Activated CD4-positive, alpha-beta T cell treated with anti-CD3 and anti-CD28 coated beads, Interleukin-2, amount 50 U/mL, for 4 hours (primary cell): ENCODE data around the gene H2BK1.
A peak's percentile ranks its signal among the peaks of the same experiment; 100 is the strongest.

Source experiments
- DNase-seq, 2 experiments: peaks; one replicate each; pipeline ENCODE4 v3.0.0-alpha.2; 2020

Gene H2BK1

GRCh38 chr7:151210087-151210854, at the start of gene H2BK1:
Gene H2BK1 (minus strand): TSS chr7:151210488. CDS start chr7:151210318, 170 bp downstream.
- no peak for DNase-seq

DNA sequence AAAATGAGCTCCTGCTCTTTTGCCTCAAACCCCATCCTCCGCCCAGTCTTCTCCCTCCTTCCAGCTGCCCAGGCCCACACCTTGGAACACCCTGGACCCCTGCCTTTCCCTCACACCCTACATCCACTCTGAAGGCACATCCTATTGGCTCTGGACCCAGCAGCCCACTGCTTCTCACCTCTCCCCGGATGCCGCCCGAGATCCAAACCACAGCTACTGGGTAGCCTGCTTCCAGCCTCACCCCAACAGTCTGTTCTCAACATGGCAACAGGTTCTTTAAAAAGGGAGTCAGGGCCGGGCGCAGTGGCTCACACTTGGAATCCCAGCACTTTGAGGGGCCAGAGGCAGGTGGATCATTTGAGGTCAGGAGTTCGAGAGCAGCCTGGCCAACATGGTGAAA, 47.7 kb upstream of the H2BK1 start:
- DNase-seq: no peak

- no peak for DNase-seq
These were observed 46.2 kb upstream of the H2BK1 start for GRCh38 chr7:151256410-151257045.

- DNase-seq: no peak
These were observed 45.1 kb upstream of the H2BK1 start for GRCh38 chr7:151255390-151255789.

DNA sequence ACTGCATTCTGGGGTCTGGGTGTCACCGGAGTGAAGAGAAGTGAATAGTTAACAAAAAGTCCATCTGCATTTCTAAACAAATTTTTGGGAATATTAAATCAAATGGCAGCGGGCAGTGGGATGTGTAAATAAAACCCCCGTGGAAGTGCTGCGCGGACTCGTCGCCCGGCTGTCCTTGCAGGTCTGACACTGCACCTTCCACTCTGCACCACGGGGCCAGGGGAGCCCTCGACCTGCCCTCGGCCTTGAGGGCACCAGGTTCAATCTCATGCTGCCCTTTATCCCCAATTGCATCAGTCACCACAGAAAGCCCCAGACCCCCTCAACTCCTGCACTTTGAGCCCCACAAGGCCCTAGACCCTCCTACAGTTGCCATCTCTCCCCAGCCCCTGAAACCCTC, 44.6 kb upstream of the H2BK1 start:
- no peak for DNase-seq

DNA sequence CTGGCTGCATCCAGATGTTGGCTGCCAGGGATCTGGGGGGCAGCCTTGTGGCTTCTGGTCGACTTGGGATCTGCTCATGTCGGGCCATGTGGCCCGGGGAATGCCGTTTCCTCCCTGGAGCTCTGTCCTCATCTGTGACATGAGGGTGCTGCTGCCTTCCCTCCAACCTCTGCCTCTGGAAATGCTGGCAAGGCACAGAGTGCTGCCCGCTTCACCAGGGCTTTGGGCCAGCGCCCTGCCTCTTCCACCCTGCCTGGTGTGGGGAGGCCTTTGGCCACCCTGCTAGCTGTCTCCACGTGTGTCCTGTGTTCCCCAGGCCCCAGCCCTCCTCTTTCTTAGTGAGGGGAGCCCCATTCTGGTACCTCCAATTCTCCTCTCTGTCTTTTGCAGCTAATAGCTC, 44.0 kb upstream of the H2BK1 start:
- no peak for DNase-seq

- no peak for DNase-seq
These were observed 42.8 kb upstream of the H2BK1 start for GRCh38 chr7:151252961-151253711.

GRCh38 chr7:151252561-151252835, 42.2 kb upstream of the H2BK1 start:
- no peak for DNase-seq

- no peak for DNase-seq
These were observed 41.6 kb upstream of the H2BK1 start for GRCh38 chr7:151251689-151252560.

DNA sequence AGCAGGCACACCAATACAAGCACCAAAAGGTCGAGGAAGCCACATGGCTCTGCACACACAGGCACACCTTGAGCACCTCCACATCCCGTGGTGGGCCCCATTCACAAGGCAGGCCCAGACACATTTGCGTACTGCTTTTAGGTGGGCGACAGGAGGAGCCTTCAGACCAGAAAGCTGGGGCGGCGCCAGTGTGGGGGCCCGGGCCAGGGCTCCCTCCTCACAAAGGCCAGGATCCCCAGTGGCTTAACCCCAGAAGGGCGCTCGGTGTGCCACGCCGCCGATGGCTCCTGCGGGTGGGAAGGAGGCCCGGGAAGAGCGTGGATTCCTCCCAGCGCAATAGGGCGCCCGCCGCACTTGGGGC, 41.0 kb upstream of the H2BK1 start:
- DNase-seq: no peak

DNA sequence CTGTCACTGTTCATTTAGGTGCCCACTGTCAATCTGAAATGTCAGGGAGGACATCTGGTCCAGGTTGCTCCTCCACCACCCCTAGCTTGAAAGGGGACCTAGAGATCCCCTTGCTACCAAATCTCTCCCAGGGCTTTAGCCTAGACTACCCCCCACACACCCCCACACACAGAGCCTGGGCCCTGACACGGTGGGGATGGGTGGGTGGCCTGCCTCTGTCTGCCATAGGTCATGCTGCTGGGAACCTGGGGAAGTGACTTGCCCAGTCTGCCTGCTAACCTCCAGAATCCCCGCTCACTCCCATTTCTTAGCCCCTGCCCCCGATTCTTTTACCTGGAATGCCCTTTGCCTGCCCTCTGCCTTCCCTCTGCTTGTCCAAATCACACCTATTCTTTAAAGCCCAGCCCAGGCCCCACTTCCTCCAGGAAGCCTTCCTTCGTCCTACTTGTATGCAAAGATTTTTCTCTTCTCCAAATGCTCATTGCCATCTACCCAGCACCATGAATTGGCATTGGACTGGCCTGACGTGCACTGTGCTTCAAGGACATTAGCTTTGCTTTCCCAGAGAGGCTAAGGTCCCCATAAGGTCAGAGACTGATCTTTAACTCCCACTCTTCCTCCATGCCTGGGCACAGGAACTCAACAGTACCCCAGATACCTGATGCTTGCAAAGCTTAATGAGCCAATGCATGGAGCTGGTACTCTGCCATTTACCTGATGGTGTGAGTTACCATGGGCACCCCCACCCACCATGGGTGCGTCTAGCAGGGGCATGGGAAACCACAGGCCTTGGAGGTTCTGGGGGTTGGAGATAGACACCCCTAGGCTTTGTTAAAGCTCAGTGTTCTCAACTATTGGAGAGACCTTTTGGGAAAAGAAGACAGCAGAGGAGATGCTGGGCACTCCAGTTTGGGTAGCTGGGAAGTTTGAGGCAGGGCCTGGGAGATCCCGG, 40.2 kb upstream of the H2BK1 start:
- no peak for DNase-seq

- DNase-seq: no peak
These were observed 39.4 kb upstream of the H2BK1 start for GRCh38 chr7:151249732-151250072.

DNA sequence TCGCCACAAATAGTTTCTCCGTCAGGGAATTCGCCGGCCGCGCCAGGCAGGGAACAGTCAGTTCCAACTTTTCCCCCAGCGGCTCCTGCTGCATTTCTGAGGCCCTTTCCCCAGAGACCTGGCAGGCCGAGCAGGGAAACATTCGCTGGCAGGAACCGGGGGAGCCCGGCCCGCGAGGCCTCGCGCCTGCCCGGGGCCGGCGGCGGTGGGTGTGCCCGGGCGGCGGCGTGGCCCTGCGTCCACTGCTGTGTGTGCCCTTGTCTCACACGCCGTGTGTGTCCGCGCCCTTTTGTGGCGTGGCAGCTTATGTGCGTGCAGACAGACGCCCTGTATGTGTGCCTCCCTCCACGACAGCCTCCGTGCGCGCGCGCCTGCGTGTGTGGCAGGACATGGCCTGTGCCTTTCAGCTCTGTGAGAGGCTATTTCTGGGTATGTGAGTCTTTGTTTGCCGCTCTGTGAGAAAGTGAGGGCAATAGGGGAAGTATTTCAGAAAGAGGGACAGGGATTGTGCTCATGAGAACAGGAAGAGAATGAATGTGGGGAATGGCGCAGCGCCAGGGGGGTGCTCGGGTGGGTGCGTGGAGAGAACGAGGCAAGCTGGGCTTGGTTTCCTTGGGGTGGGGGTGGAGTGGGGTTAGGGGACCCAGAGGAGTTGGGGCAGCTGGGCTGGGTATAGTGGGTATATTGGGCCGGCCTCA, 38.9 kb upstream of the H2BK1 start:
- DNase-seq: no peak

GRCh38 chr7:151248346-151249033, 38.2 kb upstream of the H2BK1 start, which contains the start of gene SMARCD3:
Gene SMARCD3 (minus strand): TSS chr7:151248694. CDS start chr7:151248562, 132 bp downstream.
- DNase-seq: peak in 1 of 2 experiments; percentile 36

GRCh38 chr7:151247611-151248345, 37.5 kb upstream of the H2BK1 start:
- no peak for DNase-seq

DNA sequence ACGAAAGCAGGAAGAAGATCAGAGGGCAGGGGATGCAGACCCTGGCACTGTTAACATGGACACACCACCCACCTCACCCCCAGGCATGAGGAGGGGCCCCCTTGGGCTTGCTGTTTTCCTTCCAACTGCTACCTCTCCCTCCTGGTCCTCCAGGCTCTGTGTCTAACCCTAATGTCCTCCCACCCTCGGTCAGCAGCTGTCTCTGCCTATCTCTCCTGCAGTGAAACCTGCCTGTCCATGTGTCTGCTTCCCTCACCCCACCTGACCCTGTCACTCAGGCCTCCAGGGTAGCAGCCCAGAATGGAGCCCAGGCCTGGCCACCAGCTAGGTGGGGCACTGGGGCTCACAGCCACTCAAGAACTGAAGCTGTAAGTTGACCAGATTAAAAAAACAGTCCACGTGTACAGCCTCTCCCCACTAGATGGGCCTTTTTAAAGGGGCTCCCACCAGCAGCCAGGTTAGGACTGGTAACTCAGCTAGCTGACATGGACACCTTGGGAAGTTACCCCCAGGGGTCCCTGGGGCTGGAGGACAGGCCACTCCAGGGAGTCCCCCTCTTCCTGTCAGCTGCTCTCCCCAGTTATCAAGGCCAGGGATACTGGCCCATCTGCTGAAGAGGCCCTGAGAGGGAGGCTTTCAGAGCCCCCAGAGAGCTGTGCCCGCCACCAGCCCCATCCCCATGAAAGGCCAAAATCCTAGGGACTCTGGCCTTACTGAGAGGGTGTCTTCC, 36.7 kb upstream of the H2BK1 start:
- no peak for DNase-seq

DNA sequence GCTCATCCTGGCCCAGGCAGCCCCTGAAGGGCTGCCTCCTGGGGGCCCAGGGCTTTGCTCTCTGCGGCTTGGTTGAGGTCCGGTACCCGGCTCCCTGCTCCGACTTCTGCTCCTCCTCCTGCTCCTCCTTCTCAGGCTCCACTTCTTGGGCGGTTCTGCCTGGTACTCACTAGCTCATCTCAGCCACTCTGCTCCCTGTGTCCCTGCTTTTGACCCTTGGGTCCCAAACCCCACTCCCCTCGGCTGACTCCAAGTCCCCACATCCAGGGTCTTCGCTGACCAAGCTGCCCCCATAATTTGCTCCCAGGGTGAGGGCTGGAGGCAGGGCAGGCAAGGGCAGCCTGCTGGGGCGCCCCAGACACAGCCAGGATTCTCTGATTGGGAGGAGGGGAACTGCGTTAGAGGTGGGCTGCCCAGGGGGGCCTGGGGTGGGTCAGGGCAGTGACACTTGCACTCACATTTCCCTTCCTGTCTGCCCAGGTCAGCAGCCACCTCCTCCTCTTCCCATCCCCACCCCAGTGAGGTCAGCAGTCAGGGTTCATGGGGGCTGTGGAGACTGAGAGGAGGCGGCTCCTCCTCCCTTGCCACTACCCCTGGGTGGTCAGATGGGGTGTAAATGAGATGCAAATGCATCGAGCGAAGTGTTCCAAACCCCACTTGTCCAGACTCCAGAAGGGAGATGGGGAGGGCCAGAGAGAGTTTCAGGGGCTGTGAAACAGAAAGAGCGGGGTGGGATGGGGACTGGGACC, 36.0 kb upstream of the H2BK1 start:
- no peak for DNase-seq

- DNase-seq: peak; percentile 42 to 44
These were observed 35.2 kb upstream of the H2BK1 start for GRCh38 chr7:151245360-151246101.
